Endothelial cell of umbilical vein (primary cell): ENCODE data around the gene CDR2L. TPM values are rescaled to one million over a fixed set of nuclear protein-coding genes. Genes with fewer than 3 reads are reported as not detected.

Source experiments
- BruUV-seq: library from RNA; stranded (reverse); fragments of 400-500 nt; replicated peaks from 2 replicates; lab custom pipeline; 2021; lab: Mats Ljungman, UMichigan
- CTCF ChIA-PET: fragments of 300-600, 350-600 bp; sonication (Branson Sonifier 250); formaldehyde crosslinking; loops from one replicate; lab custom pipeline; 2021; ENCODE audit warnings: antibody characterized with exemption, inconsistent platforms; lab: Charles Lee
- POLR2A ChIA-PET: fragments of 300-600, 350-600 bp; sonication (Branson Sonifier 250); formaldehyde crosslinking; loops from one replicate; lab custom pipeline; 2021; ENCODE audit warnings: antibody characterized with exemption, inconsistent platforms; lab: Charles Lee
- DNase-seq: peaks from one replicate; pipeline ENCODE4 v3.0.0-alpha.2; 2011; ENCODE audit warnings: low read depth, low spot score
- FAIRE-seq: peaks from 2 replicates; lab custom pipeline; 2011; peaks lifted over from hg19 to GRCh38; lab: Jason Lieb, UNC
- H2AFZ ChIP-seq: 2 replicates; pipeline ENCODE4 v1.6.0; 2012; ENCODE audit warnings: low read depth, low read length, control low read depth, inconsistent platforms
- H3K27ac ChIP-seq: 2 replicates; pipeline ENCODE4 v1.5.1; 2011; ENCODE audit warnings: low read depth, mild to moderate bottlenecking, control low read depth, low read length, moderate library complexity; ENCODE audit not compliant: insufficient read depth
- H3K27me3 ChIP-seq, 2 experiments: 2 replicates each; pipeline versions ENCODE4 v1.6.0 to v1.6.1; 2011; ENCODE audit warnings: low read length in 2 of 2, mixed read lengths in 1 of 2; ENCODE audit not compliant: control insufficient read depth in 2 of 2, insufficient read depth in 2 of 2
- H3K36me3 ChIP-seq, 2 experiments: 2 replicates in 1 of 2; 3 replicates in 1 of 2; pipeline ENCODE4 v1.5.1; 2011; ENCODE audit warnings: low read length in 2 of 2, mild to moderate bottlenecking in 1 of 2, moderate library complexity in 1 of 2; ENCODE audit not compliant: control insufficient read depth in 2 of 2, insufficient read depth in 2 of 2; ENCODE audit errors: extremely low read depth in 1 of 2
- H3K4me1 ChIP-seq: 3 replicates; pipeline ENCODE4 v1.5.1; 2011; ENCODE audit warnings: mild to moderate bottlenecking, low read length; ENCODE audit not compliant: control insufficient read depth, insufficient read depth; ENCODE audit errors: extremely low read depth
- H3K4me2 ChIP-seq: 2 replicates; pipeline ENCODE4 v1.6.1; 2011; ENCODE audit warnings: low read length, control low read depth, mixed read lengths; ENCODE audit not compliant: insufficient read depth
- H3K4me3 ChIP-seq, 3 experiments: fragments of 200-600 bp in 1 of 3; sonication (generic), shearing (Covaris generic) in 1 of 3; replicated peaks in 1 of 3; 2 replicates each; pipeline ENCODE4 v1.5.1; 2011 to 2016; ENCODE audit warnings: control low read depth in 3 of 3, low read length in 3 of 3, mild to moderate bottlenecking in 2 of 3, inconsistent platforms in 1 of 3, low read depth in 1 of 3, moderate library complexity in 1 of 3; ENCODE audit not compliant: insufficient read depth in 1 of 3
- H3K79me2 ChIP-seq: 2 replicates; pipeline ENCODE4 v1.6.0; 2012; ENCODE audit warnings: low read length, inconsistent platforms; ENCODE audit not compliant: control insufficient read depth, insufficient read depth
- H3K9ac ChIP-seq: replicated peaks from 2 replicates; pipeline ENCODE3; 2011; ENCODE audit warnings: low read length, control low read depth; ENCODE audit not compliant: insufficient read depth; ENCODE audit errors: extremely low read depth
- H3K9me1 ChIP-seq: replicated peaks from 3 replicates; pipeline ENCODE4 v1.6.0; 2011; ENCODE audit warnings: mild to moderate bottlenecking, low read length; ENCODE audit not compliant: control insufficient read depth, insufficient read depth; ENCODE audit errors: extremely low read depth
- H3K9me3 ChIP-seq: replicated peaks from 2 replicates; pipeline ENCODE4 v1.5.1; 2012; ENCODE audit warnings: low read length, inconsistent platforms; ENCODE audit not compliant: control insufficient read depth, insufficient read depth
- H4K20me1 ChIP-seq: replicated peaks from 2 replicates; pipeline ENCODE3; 2011; ENCODE audit warnings: mild to moderate bottlenecking, low read length; ENCODE audit not compliant: control insufficient read depth, insufficient read depth; ENCODE audit errors: extremely low read depth
- JUN ChIP-seq: IDR thresholded peaks from 2 replicates; pipeline ENCODE4 v1.6.1; 2011; ENCODE audit warnings: borderline replicate concordance, low read depth; ENCODE audit not compliant: insufficient read length, insufficient read depth
- MYC ChIP-seq: IDR thresholded peaks from one replicate; pipeline ENCODE4 v1.6.1; 2011; ENCODE audit warnings: mild to moderate bottlenecking, low read depth, low read length
- POLR2A ChIP-seq: IDR thresholded peaks from 2 replicates; pipeline ENCODE4 v1.6.1; 2012; ENCODE audit warnings: low read depth, mild to moderate bottlenecking, control low read depth, low read length
- POLR2AphosphoS5 ChIP-seq: IDR thresholded peaks from 2 replicates; pipeline ENCODE4 v1.6.1; 2012; ENCODE audit warnings: low read depth, mild to moderate bottlenecking, control low read depth, low read length, moderate library complexity; ENCODE audit not compliant: insufficient read depth
- dilution Hi-C: fragments of 300-500 bp; cut with MboI; formaldehyde crosslinking; loops from one replicate; pipeline ENCODE4 v1.15.0; 2019; ENCODE audit warnings: low sequenced_read_pairs; ENCODE audit not compliant: extremely low pct_ligation_motif_present
- intact Hi-C: fragments of 100-400 bp; cut with micrococcal nuclease; formaldehyde crosslinking; loops from one replicate; pipeline ENCODE4 v1.10.0; 2022
- polyA plus RNA-seq, 4 experiments: library from polyadenylated mRNA; depleted of rRNA in 3 of 4; stranded (reverse) in 3 of 4; unstranded in 1 of 4; fragments of >200 nt; gene quantifications; 2 replicates each; pipeline versions ENCODE4 v1.2.1 to v1.2.3, GENCODE V29; 2011 to 2012; ENCODE audit warnings: missing spikeins in 1 of 4
- total RNA-seq: library from RNA; stranded (reverse); gene quantifications from 2 replicates; pipeline ENCODE4 v1.2.3, GENCODE V29; 2021
- TF ChIP-seq, protein P1 (sequence below): IDR thresholded peaks from 2 replicates; pipeline ENCODE4 v1.6.1; 2011; ENCODE audit not compliant: insufficient read depth, insufficient read length

Gene CDR2L
- total and polyA plus RNA-seq, 2 donors (not counting 3 experiments of a cell fraction or from before 2014, with no cell fraction given) = 22.2 to 34.9 TPM

DNA sequence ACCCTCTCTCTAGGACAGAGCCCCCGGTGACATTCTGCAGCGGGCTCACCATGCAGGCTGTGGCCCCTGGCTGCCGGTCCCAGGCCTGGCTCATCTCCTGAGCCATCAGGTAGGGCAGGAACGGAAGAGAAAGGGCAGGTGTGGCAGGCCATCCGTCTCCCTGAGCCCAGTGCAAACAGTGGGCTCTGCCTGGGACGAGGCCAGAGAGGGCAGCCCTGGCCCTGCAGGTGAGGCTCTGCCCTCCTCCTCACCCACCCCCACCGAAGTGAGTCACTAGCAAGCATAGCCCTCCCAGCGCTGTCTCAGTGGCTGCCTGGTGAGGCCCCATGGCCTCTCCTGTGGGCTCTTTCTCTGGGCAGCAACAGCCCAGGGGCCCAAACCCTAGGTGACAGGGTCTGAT, 37.2 kb upstream of the CDR2L start:
- ChIA-PET CTCF (interaction anchor here (2.8 to 3.8 kb wide), 2 partner anchors 7 to 11 kb away, joined by 19 to 24 read pairs; no protein-coding TSS in a partner anchor), POLR2A (no interaction called here)
- dilution Hi-C loops (no loop called here), intact Hi-C loops (no loop called here)
- H3K27ac ChIP-seq = no peak overlapping the region
- no TSS peak for BruUV-seq
- H2AFZ ChIP-seq = no peak overlapping the region
- TF ChIP-seq POLR2A = no peak
- no peak for TF ChIP-seq MYC
- no peak for TF ChIP-seq JUN
- TF ChIP-seq POLR2AphosphoS5 = no peak
- TF ChIP-seq, protein P1, sequence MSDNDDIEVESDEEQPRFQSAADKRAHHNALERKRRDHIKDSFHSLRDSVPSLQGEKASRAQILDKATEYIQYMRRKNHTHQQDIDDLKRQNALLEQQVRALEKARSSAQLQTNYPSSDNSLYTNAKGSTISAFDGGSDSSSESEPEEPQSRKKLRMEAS = no peak
- DNase-seq (no peak), FAIRE-seq (no peak)
- no peak overlapping the region for H3K4me2 ChIP-seq
- no peak overlapping the region for H3K4me3 ChIP-seq
- H3K4me1 ChIP-seq = no peaks in the 10 kb centered on the region
- H3K9me1 ChIP-seq = no peaks in the 10 kb centered on the region
- H3K27me3 ChIP-seq = peaks cover 0 to 2% of the 10 kb centered on the region in 2 experiments
- no peaks in the 10 kb centered on the region for H3K36me3 ChIP-seq
- H3K9me3 ChIP-seq = no peaks in the 10 kb centered on the region
- H3K9ac ChIP-seq = no peak overlapping the region
- H4K20me1 ChIP-seq = no peaks in the 10 kb centered on the region
- no peaks in the 10 kb centered on the region for H3K79me2 ChIP-seq

DNA sequence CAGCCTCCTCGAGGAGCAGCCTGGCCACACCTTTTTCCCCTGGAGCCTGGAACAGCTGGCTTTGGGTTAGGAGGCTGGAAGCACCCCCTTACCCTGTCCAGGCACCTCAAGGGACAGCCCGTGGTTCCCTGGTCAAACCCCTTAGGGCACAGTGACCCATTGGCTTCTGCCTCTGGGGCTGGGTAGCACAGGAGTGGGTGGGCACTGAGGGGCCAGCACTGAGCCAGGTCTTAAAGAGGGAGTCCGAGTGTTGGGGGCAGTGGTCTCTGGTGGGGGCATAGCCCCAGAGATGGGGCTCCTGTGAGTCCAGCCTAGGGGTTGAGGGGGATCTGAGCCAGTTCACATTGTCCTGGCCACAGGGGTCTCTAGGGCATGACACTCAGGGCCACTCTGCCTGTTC, 36.4 kb upstream of the CDR2L start:
- H3K4me1 ChIP-seq = no peaks in the 10 kb centered on the region
- DNase-seq (no peak), FAIRE-seq (no peak)
- H3K36me3 ChIP-seq = no peaks in the 10 kb centered on the region
- H3K79me2 ChIP-seq = no peaks in the 10 kb centered on the region
- H3K9ac ChIP-seq = no peak overlapping the region
- POLR2A ChIA-PET = no interaction called here
- no peaks in the 10 kb centered on the region for H3K9me1 ChIP-seq
- no peak overlapping the region for H3K4me2 ChIP-seq
- H3K4me3 ChIP-seq = no peak overlapping the region
- CTCF ChIA-PET = interaction anchor here (3.8 kb wide), 1 partner anchor 10 kb away, joined by 19 read pairs; no protein-coding TSS in a partner anchor
- no peak overlapping the region for H3K27ac ChIP-seq
- BruUV-seq = no TSS peak
- H3K27me3 ChIP-seq = no peaks in the 10 kb centered on the region
- dilution Hi-C loops (no loop called here), intact Hi-C loops (no loop called here)
- H4K20me1 ChIP-seq = no peaks in the 10 kb centered on the region
- H3K9me3 ChIP-seq = no peaks in the 10 kb centered on the region
- no peak for TF ChIP-seq JUN
- no peak overlapping the region for H2AFZ ChIP-seq
